Testis (tissue), 3 donors: ENCODE data around the gene IL6ST. TPM values are rescaled to one million over a fixed set of nuclear protein-coding genes. Genes with fewer than 3 reads are reported as not detected.

ENCODE experiments used
- DNase-seq: peaks from one replicate; pipeline ENCODE4 v3.0.0-alpha.2; 2019
- H3K27ac ChIP-seq, 2 donors: fragments of 200-600 bp; sonication (generic); one replicate each; pipeline ENCODE4 v1.5.1; 2019
- H3K27me3 ChIP-seq: fragments of 200-600 bp; sonication (generic); one replicate; pipeline ENCODE4 v1.5.1; 2019
- H3K36me3 ChIP-seq: fragments of 200-600 bp; sonication (generic); one replicate; pipeline ENCODE4 v1.5.1; 2017; ENCODE audit warnings: low read depth; ENCODE audit errors: missing control alignments
- H3K4me1 ChIP-seq: fragments of 200-600 bp; sonication (generic); one replicate; pipeline ENCODE4 v1.5.1; 2019
- H3K4me3 ChIP-seq, 2 donors: fragments of 200-600 bp; sonication (generic); one replicate each; pipeline ENCODE4 v1.5.1; 2017 to 2019
- H3K9me3 ChIP-seq: fragments of 200-600 bp; sonication (generic); one replicate; pipeline ENCODE4 v1.5.1; 2017
- CTCF ChIP-seq, 3 experiments: fragments of 450-650 bp in 2 of 3; fragments of 200-600 bp in 1 of 3; sonication (generic) in 1 of 3; IDR thresholded peaks; one replicate each; pipeline ENCODE4 v1.5.1; 2016 to 2019; ENCODE audit warnings: antibody characterized with exemption in 3 of 3, mild to moderate bottlenecking in 2 of 3, moderate library complexity in 1 of 3
- POLR2A ChIP-seq: fragments of 450-650 bp; IDR thresholded peaks from one replicate; pipeline ENCODE4 v1.6.1; 2017; ENCODE audit warnings: antibody characterized with exemption, mild to moderate bottlenecking, moderate library complexity
- WGBS, 2 donors: methylation state at CpG; one replicate each; pipeline ENCODE4 v1.1.5; 2018; 5-methylcytosine and 5-hydroxymethylcytosine counted together
- intact Hi-C: fragments of 100-400 bp; cut with DNase I; formaldehyde crosslinking; loops from one replicate; pipeline ENCODE4 v1.15.1; 2023; ENCODE audit warnings: low total_unique reads
- polyA plus RNA-seq: library from polyadenylated mRNA; stranded (reverse); fragments of 350-450 nt; fragmentation: Illumina TruSeq; extraction: RNeasy Lipid Tissue Mini Kit (QIAGEN cat#74804); gene quantifications from one replicate; pipeline ENCODE4 v1.2.3, GENCODE V29; 2014; ENCODE audit warnings: low read depth, low replicate concordance; ENCODE audit not compliant: insufficient read depth
- total RNA-seq, 2 donors: library from RNA; depleted of rRNA; stranded (reverse); fragments of >200 nt; gene quantifications; one replicate each; pipeline ENCODE4 v1.2.3, GENCODE V29; 2016

IL6ST gene
- total and polyA plus RNA-seq, 3 donors from 2014 or later = 63.0 to 98.2 (median 83.1) TPM

- 93 to 95% methylated on average over 14 of the region's 14 CpGs for WGBS, 2 donors
- Histone ChIP-seq H3K27me3 (no peaks in the 10 kb centered on the region), H3K4me1 (no peaks in the 10 kb centered on the region), H3K9me3 (no peaks in the 10 kb centered on the region), H3K27ac (no peak overlapping the region), H3K4me3 (no peak overlapping the region), H3K36me3 (no peaks in the 10 kb centered on the region)
- no peak for DNase-seq
- TF ChIP-seq CTCF (IDR thresholded peaks at IDR 0.05) = no peak
- no peak for TF ChIP-seq POLR2A
- intact Hi-C loops = loop anchor here (10.0 kb wide), 1 partner anchor 271 kb away; no protein-coding TSS in a partner anchor
These were observed 61.2 kb downstream of the IL6ST start for GRCh38 chr5:55933377-55934114.

DNA sequence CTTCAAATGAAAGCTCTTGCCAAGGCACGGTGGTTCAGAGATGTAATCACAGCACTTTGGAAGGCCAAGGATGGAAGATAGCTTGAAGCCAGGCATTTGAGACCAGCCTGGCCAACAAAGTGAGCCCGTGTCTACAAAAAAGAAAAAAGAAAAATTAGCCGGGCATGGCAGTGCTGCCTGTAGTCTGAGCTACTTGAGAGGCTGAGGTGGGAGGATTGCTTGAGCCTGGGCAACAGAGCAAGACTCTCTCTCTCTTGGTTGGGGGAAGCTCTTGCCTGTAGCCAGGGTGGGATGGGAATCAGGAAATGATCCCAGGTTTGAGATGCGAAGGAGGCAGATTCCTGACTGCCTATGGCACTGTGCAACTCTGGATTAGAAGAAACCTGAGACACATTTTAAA is 62.1 kb downstream of the IL6ST start:
- TF ChIP-seq POLR2A (no peak), CTCF (IDR thresholded peaks at IDR 0.05) (no peak)
- intact Hi-C loops = loop anchor here (10.0 kb wide), 1 partner anchor 272 kb away; no protein-coding TSS in a partner anchor
- Histone ChIP-seq H3K9me3 (no peaks in the 10 kb centered on the region), H3K4me1 (no peaks in the 10 kb centered on the region), H3K27ac (no peak overlapping the region), H3K4me3 (no peak overlapping the region), H3K27me3 (no peaks in the 10 kb centered on the region), H3K36me3 (no peaks in the 10 kb centered on the region)
- 89 to 92% methylated on average over 4 of the region's 4 CpGs for WGBS, 2 donors
- DNase-seq = no peak

DNA sequence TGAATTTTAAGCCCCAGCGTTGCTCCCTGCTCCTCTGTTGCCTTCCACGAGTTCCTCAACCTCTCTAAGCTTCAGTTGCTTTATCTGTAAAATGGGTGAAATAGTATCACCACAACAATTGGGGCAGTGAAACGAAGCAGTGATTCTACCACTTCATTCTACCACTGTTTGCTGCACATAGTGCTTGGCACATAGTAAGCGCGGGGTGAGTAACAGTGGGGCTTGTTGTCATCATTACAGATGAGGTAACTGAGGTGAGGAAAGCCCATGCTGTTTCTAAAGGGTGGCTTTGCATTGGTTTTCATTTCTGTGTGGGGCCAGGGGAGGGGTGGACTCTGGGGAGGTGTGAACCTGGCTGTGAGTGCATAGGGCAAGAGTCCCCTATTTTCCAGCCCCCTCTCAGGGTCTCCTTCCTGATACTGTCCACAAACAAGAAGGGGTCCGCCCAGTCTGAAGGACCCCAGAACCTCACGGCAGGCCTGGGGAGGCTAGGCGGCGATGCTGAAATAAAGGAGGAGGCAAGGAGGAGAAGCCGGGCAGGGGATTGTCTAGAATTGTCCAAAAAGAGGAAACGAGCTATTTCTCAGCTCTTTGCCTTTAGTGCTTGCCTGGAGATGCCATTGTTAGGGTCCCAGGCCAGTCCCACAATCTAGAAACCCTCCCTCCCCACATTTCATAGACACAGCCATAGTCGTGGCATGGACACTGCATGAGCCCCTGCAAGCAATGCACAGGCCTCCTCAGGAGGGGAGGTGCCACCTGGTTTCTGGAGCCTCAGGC is 65.6 kb downstream of the IL6ST start:
- H3K27me3 ChIP-seq = no peaks in the 10 kb centered on the region
- H3K4me1 ChIP-seq = no peaks in the 10 kb centered on the region
- WGBS, 2 donors = 89 to 90% methylated on average over 11 to 12 of the region's 12 CpGs
- no peak overlapping the region for H3K27ac ChIP-seq
- H3K9me3 ChIP-seq = no peaks in the 10 kb centered on the region
- no peaks in the 10 kb centered on the region for H3K36me3 ChIP-seq
- H3K4me3 ChIP-seq = no peak overlapping the region
- no peak for DNase-seq
- TF ChIP-seq POLR2A (no peak), CTCF (IDR thresholded peaks at IDR 0.05) (no peak)
- intact Hi-C loops = no loop called here

DNA sequence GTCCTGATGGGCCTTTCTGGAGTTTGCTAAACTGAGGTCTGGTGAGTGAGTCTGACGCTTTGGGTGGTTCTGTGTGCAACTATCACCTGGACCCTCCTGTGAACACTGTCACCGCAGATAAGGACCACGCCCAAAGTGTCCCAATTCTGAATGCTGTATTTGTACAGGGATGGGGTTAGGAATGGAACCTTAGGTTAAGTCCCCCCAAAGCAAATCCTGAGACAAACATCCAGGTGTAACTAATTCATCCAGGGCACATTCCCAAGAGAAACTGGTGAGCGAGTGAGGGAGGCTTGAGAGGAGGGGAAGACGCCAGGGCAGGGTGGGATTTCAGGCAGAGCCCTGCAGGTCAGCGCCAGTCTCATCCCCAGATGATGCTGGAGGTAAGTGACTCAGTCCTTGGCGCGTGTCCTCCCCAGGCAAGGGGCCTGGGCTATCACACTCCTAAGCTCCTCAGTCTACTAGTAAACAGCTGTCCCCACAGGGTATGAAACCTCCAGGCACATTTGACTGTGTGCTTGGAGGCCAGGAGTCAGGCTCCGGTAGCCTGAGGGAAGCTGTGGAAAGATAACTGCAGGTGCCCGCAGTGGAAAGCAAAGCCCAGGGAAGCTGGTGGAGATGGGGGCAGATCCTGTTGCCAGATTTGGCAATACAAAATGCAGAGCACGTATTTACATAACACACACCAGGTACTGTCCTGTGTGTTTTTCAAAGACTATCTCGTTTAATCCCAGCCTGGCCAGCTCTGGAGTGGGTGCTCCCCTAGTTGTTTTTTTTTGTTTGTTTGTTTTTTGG is 66.7 kb downstream of the IL6ST start:
- H3K4me1 ChIP-seq = no peaks in the 10 kb centered on the region
- no peaks in the 10 kb centered on the region for H3K36me3 ChIP-seq
- H3K9me3 ChIP-seq = no peaks in the 10 kb centered on the region
- no peaks in the 10 kb centered on the region for H3K27me3 ChIP-seq
- intact Hi-C loops = no loop called here
- no peak overlapping the region for H3K27ac ChIP-seq
- H3K4me3 ChIP-seq = no peak overlapping the region
- WGBS, 2 donors = 90 to 92% methylated on average over 12 of the region's 12 CpGs
- TF ChIP-seq CTCF (IDR thresholded peaks at IDR 0.05) (no peak), POLR2A (no peak)
- no peak for DNase-seq
